ENCODE data around the gene FNDC3B.

The FNDC3B gene

GRCh38 chr3:172099495-172099808 is 60.1 kb downstream of the FNDC3B start:
- Histone ChIP-seq H3K9me2 (ENCODE audit: low read depth, low read length) (no peaks in the 10 kb centered on the region), H2AFZ (ENCODE audit: low read length) (no peak overlapping the region), H3K79me2 (ENCODE audit: insufficient read depth, low read length) (no peaks in the 10 kb centered on the region), H3K4me1 (ENCODE audit: insufficient read depth, low read length, severe bottlenecking) (peaks cover 15% of the 10 kb centered on the region), H3K4me2 (ENCODE audit: low read length) (no peak overlapping the region), H3K9me3 (ENCODE audit: low read length) (no peaks in the 10 kb centered on the region), H4K20me1 (ENCODE audit: insufficient read depth, low read length) (no peaks in the 10 kb centered on the region), H3F3A (ENCODE audit: insufficient read depth, low read length) (no peaks in the 10 kb centered on the region), H3K27me3 (ENCODE audit: insufficient read depth, low read length) (no peaks in the 10 kb centered on the region), H3K9ac (ENCODE audit: low read length) (no peak overlapping the region), H3K36me3 (ENCODE audit: insufficient read depth, low read length) (no peaks in the 10 kb centered on the region), H3K27ac (ENCODE audit: low read depth, low read length, poor library complexity, severe bottlenecking) (no peak overlapping the region), H3K4me3 (ENCODE audit: low read depth, low read length, poor library complexity, severe bottlenecking) (no peak overlapping the region)
- TF ChIP-seq CTCF (IDR thresholded peaks at IDR 0.05; ENCODE audit: low read length): no peak
- no peak for TF ChIP-seq EZH2 (IDR thresholded peaks at IDR 0.05; ENCODE audit: borderline replicate concordance, low read length)

- Histone ChIP-seq H3K36me3 (ENCODE audit: insufficient read depth, low read length) (no peaks in the 10 kb centered on the region), H3K79me2 (ENCODE audit: insufficient read depth, low read length) (no peaks in the 10 kb centered on the region), H3K4me3 (ENCODE audit: low read depth, low read length, poor library complexity, severe bottlenecking) (no peak overlapping the region), H3F3A (ENCODE audit: insufficient read depth, low read length) (no peaks in the 10 kb centered on the region), H3K9me2 (ENCODE audit: low read depth, low read length) (no peaks in the 10 kb centered on the region), H3K4me2 (ENCODE audit: low read length) (no peak overlapping the region), H3K9ac (ENCODE audit: low read length) (no peak overlapping the region), H4K20me1 (ENCODE audit: insufficient read depth, low read length) (no peaks in the 10 kb centered on the region), H3K4me1 (ENCODE audit: insufficient read depth, low read length, severe bottlenecking) (peaks cover 15% of the 10 kb centered on the region), H3K27ac (ENCODE audit: low read depth, low read length, poor library complexity, severe bottlenecking) (no peak overlapping the region), H3K9me3 (ENCODE audit: low read length) (no peaks in the 10 kb centered on the region), H3K27me3 (ENCODE audit: insufficient read depth, low read length) (no peaks in the 10 kb centered on the region), H2AFZ (ENCODE audit: low read length) (no peak overlapping the region)
- TF ChIP-seq EZH2 (IDR thresholded peaks at IDR 0.05; ENCODE audit: borderline replicate concordance, low read length) (no peak), CTCF (IDR thresholded peaks at IDR 0.05; ENCODE audit: low read length) (no peak)
Observed at GRCh38 chr3:172100482-172100881, 61.1 kb downstream of the FNDC3B start.

GRCh38 chr3:172101107-172101506 is 61.7 kb downstream of the FNDC3B start:
- Histone ChIP-seq H3K36me3 (ENCODE audit: insufficient read depth, low read length) (no peaks in the 10 kb centered on the region), H2AFZ (ENCODE audit: low read length) (no peak overlapping the region), H3K4me3 (ENCODE audit: low read depth, low read length, poor library complexity, severe bottlenecking) (no peak overlapping the region), H3K27me3 (ENCODE audit: insufficient read depth, low read length) (no peaks in the 10 kb centered on the region), H3K9me2 (ENCODE audit: low read depth, low read length) (no peaks in the 10 kb centered on the region), H3K4me2 (ENCODE audit: low read length) (no peak overlapping the region), H3K9me3 (ENCODE audit: low read length) (no peaks in the 10 kb centered on the region), H3F3A (ENCODE audit: insufficient read depth, low read length) (no peaks in the 10 kb centered on the region), H3K27ac (ENCODE audit: low read depth, low read length, poor library complexity, severe bottlenecking) (no peak overlapping the region), H3K79me2 (ENCODE audit: insufficient read depth, low read length) (no peaks in the 10 kb centered on the region), H3K9ac (ENCODE audit: low read length) (no peak overlapping the region), H4K20me1 (ENCODE audit: insufficient read depth, low read length) (no peaks in the 10 kb centered on the region), H3K4me1 (ENCODE audit: insufficient read depth, low read length, severe bottlenecking) (peaks cover 15% of the 10 kb centered on the region)
- TF ChIP-seq CTCF (IDR thresholded peaks at IDR 0.05; ENCODE audit: low read length) (no peak), EZH2 (IDR thresholded peaks at IDR 0.05; ENCODE audit: borderline replicate concordance, low read length) (no peak)

All from OCI-LY1 (cell line).